ENCODE data around the gene CTTNBP2NL.

DNA sequence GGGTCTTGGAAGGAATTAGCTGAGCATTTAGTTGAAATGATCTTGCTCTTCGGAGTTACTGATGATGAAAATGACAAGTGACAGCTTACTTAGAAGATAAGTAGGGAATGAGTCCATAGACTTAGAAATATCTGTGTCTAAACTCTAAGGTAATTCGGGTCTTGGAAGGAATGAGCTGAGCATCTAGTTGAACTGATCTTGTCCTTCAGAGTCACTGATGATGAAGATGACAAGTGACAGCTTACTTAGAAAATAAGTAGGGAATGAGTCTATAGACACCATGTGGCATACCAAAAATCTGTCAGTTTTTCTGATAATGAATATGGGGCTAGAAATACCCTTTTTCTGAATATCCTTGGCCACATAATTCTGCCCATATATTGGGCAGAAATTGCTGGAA lies 14.7 kb downstream of the CTTNBP2NL start:
- TF ChIP-seq, protein P1, sequence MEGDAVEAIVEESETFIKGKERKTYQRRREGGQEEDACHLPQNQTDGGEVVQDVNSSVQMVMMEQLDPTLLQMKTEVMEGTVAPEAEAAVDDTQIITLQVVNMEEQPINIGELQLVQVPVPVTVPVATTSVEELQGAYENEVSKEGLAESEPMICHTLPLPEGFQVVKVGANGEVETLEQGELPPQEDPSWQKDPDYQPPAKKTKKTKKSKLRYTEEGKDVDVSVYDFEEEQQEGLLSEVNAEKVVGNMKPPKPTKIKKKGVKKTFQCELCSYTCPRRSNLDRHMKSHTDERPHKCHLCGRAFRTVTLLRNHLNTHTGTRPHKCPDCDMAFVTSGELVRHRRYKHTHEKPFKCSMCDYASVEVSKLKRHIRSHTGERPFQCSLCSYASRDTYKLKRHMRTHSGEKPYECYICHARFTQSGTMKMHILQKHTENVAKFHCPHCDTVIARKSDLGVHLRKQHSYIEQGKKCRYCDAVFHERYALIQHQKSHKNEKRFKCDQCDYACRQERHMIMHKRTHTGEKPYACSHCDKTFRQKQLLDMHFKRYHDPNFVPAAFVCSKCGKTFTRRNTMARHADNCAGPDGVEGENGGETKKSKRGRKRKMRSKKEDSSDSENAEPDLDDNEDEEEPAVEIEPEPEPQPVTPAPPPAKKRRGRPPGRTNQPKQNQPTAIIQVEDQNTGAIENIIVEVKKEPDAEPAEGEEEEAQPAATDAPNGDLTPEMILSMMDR (IDR thresholded peaks at IDR 0.05) = no peak
- no peak for TF ChIP-seq POLR2A (IDR thresholded peaks at IDR 0.05)

Data from stomach (tissue), 4 donors.